ENCODE data around the gene ULK4. TPM values are rescaled to one million over a fixed set of nuclear protein-coding genes. Genes with fewer than 3 reads are reported as not detected.
"Not testable (repeated sequence)": the region's sequence is repeated elsewhere in the genome, so short reads cannot be mapped to it uniquely, and the experiment has no call there.

The ULK4 gene
- total and polyA plus RNA-seq, 7 donors, result 2.1 to 18.6 (median 8.9) TPM

DNA sequence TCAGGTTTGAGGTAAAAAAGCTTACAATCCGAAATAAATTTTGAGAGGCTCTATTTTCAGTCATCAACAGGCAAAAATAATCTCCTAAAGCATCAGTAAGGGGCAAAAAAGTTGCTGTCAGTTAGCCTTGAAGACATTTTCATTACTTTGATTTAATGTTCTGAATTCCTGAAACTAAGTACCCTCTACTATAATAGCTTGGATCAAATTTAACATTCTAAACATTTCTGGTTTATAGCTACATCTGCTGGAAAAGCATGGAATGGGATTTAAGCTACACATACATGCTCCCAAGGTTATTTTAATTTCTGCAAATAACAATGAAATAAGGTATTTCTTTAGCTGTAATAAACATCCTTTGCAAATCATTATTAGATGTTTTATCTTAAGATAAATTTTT is 245.4 kb downstream of the ULK4 start:
- 81 to 86% methylated on average over 1 of the region's 1 CpG for WGBS, 2 donors
- no peaks in the 10 kb centered on the region for H3K9me3 ChIP-seq
- intact Hi-C loops (cut with DNase I), result no loop called here
- H3K27me3 ChIP-seq, result no peaks in the 10 kb centered on the region
- no peak overlapping the region for H3K27ac ChIP-seq
- H3K36me3 ChIP-seq, result no peaks in the 10 kb centered on the region
- DNase-seq, result no peak
- TF ChIP-seq CTCF (IDR thresholded peaks at IDR 0.05), result no peak
- TF ChIP-seq POLR2A (IDR thresholded peaks at IDR 0.05), result no peak
- TF ChIP-seq POLR2AphosphoS5 (IDR thresholded peaks at IDR 0.05), result no peak
- peaks cover 0 to 5% (median 0%) of the 10 kb centered on the region in 4 donors for H3K4me1 ChIP-seq
- H3K4me3 ChIP-seq, result no peak overlapping the region

- H3K9me3 ChIP-seq, result no peaks in the 10 kb centered on the region
- TF ChIP-seq POLR2AphosphoS5 (IDR thresholded peaks at IDR 0.05), result no peak
- TF ChIP-seq EP300 (IDR thresholded peaks at IDR 0.05), result no peak
- intact Hi-C loops (cut with DNase I), result no loop called here
- no peak overlapping the region for H3K4me3 ChIP-seq
- no peaks in the 10 kb centered on the region for H3K27me3 ChIP-seq
- DNase-seq, result no peak
- peaks cover 0 to 5% (median 0%) of the 10 kb centered on the region in 4 donors for H3K4me1 ChIP-seq
- 92 to 93% methylated on average over 3 of the region's 3 CpGs for WGBS, 2 donors
- no peaks in the 10 kb centered on the region for H3K36me3 ChIP-seq
- H3K27ac ChIP-seq, result no peak overlapping the region
Measured at GRCh38 chr3:41715376-41715775, 246.5 kb downstream of the ULK4 start.

DNA sequence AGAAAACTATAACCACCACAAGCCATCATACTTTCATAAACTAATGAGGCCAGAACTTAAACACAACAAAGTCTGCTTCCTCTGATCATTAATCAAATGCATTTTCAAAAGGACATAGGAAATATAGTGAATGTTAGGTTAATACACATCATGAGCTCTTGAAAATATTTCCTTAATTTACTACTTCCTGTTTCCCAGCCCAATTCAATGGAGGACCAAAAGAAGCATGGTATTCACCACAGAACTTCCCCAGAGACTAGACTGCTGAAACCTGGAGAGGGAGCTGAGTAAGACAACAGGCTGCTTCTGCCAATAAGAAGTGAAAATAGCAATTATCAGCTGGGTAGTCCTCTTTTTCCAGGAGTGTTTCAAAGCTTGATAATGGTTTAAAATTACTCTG is 250.3 kb downstream of the ULK4 start:
- DNase-seq, result no peak
- Histone ChIP-seq H3K36me3 (no peaks in the 10 kb centered on the region), H3K27ac (no peak overlapping the region), H3K4me3 (no peak overlapping the region), H3K4me1 (peaks cover 0 to 5% (median 0%) of the 10 kb centered on the region in 4 donors), H3K27me3 (no peaks in the 10 kb centered on the region), H3K9me3 (no peaks in the 10 kb centered on the region)
- no peak for TF ChIP-seq POLR2AphosphoS5 (IDR thresholded peaks at IDR 0.05)
- TF ChIP-seq POLR2A (IDR thresholded peaks at IDR 0.05), result no peak
- TF ChIP-seq EP300 (IDR thresholded peaks at IDR 0.05), result no peak
- no peak for TF ChIP-seq CTCF (IDR thresholded peaks at IDR 0.05)
- intact Hi-C loops (cut with DNase I), result no loop called here

GRCh38 chr3:41710646-41711388 is 251.1 kb downstream of the ULK4 start:
- 93 to 96% methylated on average over 8 of the region's 8 CpGs for WGBS, 2 donors
- no peaks in the 10 kb centered on the region for H3K27me3 ChIP-seq
- no peaks in the 10 kb centered on the region for H3K4me1 ChIP-seq
- intact Hi-C loops (cut with DNase I), result no loop called here
- TF ChIP-seq CTCF (IDR thresholded peaks at IDR 0.05), result no peak
- no peak for TF ChIP-seq POLR2A (IDR thresholded peaks at IDR 0.05)
- TF ChIP-seq POLR2AphosphoS5 (IDR thresholded peaks at IDR 0.05), result no peak
- no peak overlapping the region for H3K27ac ChIP-seq
- no peaks in the 10 kb centered on the region for H3K9me3 ChIP-seq
- H3K36me3 ChIP-seq, result no peaks in the 10 kb centered on the region
- no peak overlapping the region for H3K4me3 ChIP-seq
- no peak for DNase-seq

GRCh38 chr3:41709213-41709612 is 252.7 kb downstream of the ULK4 start:
- 96 to 98% methylated on average over 8 of the region's 8 CpGs for WGBS, 2 donors

GRCh38 chr3:41708176-41708575 is 253.7 kb downstream of the ULK4 start:
- Histone ChIP-seq H3K36me3 (no peaks in the 10 kb centered on the region), H3K4me3 (no peak overlapping the region), H3K9me3 (no peaks in the 10 kb centered on the region), H3K27ac (no peak overlapping the region), H3K4me1 (no peaks in the 10 kb centered on the region), H3K27me3 (no peaks in the 10 kb centered on the region)
- intact Hi-C loops (cut with DNase I), result no loop called here
- TF ChIP-seq POLR2AphosphoS5 (IDR thresholded peaks at IDR 0.05) (no peak), CTCF (IDR thresholded peaks at IDR 0.05) (no peak), POLR2A (IDR thresholded peaks at IDR 0.05) (no peak), EP300 (IDR thresholded peaks at IDR 0.05) (no peak)
- 72 to 90% methylated on average over 2 of the region's 2 CpGs for WGBS, 2 donors
- DNase-seq, result no peak

More at GRCh38 chr3:41709213-41709612, 252.7 kb downstream of the ULK4 start:
- H3K9me3 ChIP-seq; DNase-seq; intact Hi-C loops (cut with DNase I); H3K36me3 ChIP-seq; H3K27me3 ChIP-seq; H3K4me1 ChIP-seq; H3K27ac ChIP-seq; H3K4me3 ChIP-seq: not testable (repeated sequence)
